DMS53 treated with DMSO at 0.1 percent for 48 hours (cell line): Measurements from ENCODE around the gene SMOC2.

ENCODE experiments used
- DNase-seq: peaks from one replicate; lab custom pipeline; 2025; ENCODE audit not compliant: unreplicated experiment; lab: John Stamatoyannopoulos, UW

Gene SMOC2

DNA sequence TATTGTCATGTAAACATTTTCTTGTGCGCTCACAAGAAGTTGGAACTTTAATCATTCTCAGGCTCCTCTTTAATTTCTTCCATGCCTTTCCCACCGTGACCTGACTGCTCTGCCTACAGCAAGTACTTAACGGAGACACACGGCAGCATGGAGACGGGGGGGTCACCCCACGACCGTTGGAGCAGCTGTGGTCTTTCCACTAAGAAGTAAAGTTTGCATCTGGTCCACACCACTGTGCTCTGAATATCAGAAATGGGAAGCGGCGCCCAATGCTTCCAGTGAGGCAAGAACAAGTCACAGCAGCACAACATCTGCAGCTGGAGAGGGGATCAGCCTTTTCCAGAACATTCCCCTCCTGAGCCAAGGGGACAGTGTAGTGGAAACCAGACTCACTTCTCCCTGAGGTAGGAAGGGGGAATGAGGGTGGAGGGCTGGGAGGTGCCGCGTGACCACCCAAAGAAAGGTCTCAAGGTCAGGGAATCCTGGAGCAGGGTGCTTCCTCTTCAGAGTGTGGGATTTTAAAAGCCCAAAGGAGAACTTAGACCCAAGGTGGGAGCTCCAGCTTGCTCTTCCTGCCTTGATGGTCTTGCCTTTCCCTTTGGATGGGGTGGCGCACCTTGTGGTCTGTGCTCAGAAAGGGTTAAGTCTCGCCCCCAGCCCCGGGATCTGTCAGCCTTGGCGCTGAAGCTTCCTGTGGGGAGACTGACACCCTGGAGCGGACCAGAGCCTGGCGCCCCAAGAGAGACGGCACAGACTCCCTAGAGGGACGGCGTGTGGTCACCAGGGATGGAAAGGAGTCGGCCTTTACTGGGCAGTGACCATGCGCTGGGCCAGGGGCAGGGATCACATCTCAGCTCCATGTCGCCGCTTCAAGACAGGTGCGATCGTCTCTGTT lies 25.6 kb upstream of the SMOC2 start:
- no peak for DNase-seq

DNA sequence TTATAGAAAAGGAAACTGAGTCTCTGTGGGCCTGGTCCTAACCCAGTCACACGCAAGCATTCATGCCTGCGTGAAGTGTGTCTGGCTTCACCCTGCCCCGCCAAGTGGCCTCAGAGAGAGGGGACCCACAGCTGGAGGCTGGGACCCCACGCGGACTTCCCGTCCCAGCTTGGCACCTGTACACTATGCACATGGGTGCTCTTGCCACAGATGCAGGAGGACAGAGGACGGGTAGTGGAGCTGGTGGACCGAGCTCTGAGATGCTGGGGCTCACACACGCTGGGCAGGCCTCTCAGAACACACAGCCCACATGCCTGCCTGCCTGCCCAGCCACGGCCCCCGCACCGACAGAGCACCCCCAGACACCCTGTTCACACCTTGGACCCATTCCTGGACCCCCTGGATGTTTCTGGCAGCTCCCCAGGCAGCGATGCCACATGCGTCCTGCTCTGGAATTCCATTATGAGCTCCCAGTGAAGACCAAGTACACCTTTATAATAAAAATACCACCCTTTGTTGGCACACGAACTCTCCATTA lies 24.9 kb upstream of the SMOC2 start:
- DNase-seq: no peak

DNA sequence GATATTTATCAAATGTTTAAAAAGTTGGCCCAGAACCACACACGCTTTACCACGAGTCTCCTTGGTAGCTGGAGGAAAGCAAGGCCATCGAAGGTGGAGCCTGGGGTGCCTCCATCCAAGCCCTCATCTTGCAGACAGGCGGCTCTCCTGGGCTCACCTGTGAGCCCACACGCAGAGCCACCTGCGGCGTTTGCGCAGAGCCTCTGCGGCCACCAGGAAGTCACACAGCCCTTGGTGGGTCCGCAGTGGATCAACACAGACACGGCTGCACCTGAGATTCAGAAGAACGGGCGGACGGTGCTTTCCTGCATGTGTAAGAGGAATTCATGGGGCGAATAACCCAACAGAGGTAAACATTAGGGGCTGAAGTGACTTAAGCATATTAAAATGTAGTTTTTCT lies 24.5 kb upstream of the SMOC2 start:
- no peak for DNase-seq

DNA sequence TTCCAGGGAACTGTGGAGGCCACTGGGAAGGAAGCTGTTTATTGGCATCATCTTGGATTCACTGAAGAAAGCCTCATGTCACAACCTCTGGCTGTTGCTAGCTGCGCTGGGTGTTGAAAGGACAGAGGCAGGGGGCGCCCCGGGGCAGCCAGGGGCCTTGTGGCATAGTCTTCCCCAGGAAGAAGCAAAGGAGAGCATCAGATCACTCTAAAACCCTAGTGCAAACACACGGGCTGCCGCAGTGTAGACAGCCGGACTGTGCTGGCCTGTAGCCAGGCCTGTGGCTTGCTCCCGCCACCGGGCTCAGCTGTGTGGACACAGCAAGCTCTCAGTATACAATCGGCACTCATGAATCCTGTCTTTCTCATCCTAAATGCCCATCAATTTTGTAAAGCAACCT lies 23.8 kb upstream of the SMOC2 start:
- peak; percentile 3 for DNase-seq

DNA sequence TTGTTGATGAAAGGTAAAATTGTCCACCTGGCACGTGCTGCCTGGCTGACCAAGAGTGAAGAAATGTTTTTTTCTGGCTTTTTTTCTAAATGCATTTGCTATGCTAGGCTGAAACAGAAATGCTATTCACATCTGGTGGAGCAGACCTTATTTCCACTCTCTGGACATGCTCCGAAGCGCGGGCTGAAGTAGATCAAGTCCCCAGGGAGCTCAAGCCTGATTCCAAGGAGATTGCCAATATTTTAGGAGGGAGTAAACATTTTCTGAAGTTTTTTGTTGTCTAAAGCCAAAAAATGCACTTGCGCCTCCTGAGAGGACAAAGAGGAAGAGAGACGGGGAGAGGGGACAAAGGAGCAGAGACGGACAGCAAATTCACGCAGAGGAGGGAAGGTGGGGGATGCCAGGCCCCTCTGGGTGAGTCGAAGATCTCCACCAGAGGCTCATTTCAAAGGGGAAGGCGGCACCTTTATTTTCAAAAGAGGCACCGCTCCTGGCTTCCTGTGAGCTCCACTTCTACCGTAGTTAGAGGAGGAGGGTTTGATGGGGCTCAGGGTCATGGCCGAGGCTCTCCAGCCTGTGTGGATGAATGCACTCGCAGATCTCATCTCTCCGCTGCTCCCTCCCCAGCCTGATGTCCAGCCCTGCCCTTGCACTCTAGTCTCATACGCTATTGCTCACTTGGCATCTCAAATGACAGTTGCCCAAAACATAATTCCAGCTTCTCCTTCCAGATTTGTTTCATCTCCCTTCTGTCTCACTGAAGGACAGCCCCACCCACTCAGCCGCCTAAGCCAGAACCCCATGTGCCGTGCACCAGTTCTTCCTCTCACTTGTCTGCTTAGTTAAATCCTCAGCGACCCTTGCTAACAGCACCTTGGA lies 23.1 kb upstream of the SMOC2 start:
- DNase-seq: no peak

DNA sequence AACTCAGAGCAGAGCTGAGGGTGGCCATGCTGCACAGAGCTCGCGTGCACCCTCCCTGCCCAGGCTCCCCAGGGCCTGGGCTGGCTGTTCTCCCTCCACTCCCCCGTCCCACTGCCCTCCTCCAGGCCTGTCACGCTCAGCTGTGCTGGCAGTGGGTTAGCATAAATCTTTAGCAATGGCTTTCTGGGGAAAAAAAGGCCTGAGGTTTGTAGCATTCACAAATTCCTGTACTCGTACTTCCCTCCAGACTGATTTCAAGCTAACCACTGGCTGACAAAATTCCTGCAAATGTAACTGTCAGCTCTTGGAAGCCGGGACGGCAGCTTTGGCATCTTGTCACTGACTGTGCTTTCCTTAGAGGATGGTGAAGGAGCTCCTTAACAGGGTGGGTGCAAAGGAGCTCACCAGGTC lies 22.3 kb upstream of the SMOC2 start:
- DNase-seq: no peak

DNA sequence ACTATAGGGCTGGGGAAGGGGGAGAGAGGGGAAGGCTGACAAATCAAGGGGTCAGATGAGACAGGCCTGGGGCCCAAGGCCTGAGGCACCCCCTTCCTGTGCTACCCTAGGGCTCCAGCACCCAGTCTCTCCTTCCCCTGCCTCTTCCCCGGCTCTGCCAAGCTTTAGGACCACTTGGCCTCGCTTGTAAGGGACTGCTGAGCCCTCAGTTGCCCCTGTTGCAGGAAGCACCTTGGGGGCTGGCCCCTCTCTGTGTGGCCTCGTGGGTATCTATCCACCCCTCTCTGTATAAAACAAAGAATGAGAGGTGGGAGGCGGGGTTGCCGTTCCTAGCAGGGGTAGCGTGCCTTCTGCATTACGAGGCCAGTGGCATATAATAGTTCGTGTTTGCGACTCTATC lies 21.4 kb upstream of the SMOC2 start:
- no peak for DNase-seq

DNA sequence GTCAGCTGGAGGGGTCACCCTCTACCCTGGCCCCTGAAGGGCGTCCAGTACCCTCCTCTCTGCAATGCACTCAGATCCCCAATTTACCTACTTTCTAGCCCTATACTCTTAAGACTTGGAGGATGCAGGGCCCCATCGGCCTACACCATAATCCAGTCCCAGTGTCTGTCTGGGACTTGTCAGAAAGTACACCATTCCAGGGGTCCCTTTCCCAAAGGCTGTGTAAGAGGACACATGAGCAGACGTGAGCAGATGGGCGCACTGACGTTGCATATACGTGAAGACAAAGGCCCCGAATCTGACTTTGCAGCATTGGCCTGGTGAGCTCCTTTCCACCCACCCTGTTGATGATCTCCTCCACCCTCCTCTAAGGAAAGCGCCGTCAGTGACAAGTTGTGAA lies 20.9 kb upstream of the SMOC2 start:
- no peak for DNase-seq

DNA sequence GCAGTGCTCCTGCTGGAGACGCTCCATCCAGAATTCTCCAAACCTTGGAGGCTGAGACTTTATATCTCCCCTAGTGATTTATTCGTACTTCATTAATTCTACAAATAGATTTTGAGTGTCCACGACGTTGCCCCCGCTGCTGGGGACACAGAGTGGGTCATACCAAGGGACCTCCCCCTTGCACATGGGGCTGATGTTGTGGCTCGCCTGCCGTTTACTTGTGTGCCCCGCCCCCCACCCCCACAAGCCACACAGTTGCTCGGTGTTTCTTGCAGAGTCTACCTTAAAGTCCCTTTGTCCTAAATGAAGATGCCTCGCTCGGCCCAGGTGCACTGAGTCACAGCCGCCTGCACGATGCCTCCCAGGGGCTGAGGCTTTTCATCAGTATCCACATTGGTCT lies 20.3 kb upstream of the SMOC2 start:
- DNase-seq: no peak

DNA sequence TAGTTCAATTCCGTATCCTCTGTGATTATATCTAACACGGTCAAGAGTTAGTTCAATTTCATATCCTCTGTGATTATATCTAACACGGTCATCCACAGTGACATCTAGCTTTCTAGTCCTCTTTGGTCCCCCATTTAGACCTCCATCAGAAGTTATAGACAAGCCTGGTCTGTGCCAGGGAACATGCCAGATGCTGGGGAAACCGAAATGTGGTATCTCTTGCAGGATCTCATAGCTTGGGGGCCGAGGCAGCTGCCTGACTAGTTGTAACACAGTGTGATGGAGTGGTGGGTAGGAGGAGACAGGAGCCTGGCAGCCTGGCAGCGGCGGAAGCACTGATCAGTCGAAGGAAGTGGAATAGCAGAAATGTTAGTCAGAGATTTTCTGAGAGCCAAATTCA lies 13.8 kb upstream of the SMOC2 start:
- no peak for DNase-seq

DNA sequence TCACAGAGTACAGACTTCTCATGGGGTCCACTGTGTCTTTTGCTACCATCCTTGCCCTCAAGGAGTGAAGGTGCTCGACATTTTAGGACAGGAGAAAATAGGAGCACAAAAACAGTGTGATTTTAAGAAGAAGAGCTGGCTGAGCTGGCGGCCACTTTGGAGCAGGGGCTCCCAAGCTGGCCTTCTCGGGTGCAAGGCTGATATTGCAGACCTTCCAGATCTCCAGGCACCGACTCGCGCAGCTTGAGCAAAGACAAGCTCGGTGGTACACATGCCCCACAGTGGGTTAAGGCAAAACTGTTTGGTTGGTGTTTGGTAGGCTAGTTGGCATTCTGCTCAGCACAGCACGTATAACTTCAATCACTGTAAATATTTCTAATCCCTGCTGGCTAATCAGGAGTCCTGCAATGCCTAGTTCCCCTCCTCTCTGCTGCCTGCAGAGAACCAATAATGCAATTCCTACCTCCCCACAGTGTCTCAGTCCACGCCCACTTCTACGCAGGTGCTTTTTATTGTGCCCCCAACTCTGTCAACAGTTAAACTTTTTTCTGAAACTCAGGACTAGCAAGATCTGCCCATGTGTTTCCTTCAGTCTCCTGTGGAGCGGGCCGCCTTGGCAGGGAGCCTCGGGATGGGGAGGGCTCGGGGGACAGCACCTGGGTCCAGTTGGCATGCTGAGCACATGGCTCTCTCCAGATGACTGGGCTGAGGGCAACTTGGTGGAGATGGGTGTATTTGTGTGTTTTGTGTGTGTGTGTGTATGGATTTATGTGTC lies 12.7 kb upstream of the SMOC2 start:
- DNase-seq: no peak

DNA sequence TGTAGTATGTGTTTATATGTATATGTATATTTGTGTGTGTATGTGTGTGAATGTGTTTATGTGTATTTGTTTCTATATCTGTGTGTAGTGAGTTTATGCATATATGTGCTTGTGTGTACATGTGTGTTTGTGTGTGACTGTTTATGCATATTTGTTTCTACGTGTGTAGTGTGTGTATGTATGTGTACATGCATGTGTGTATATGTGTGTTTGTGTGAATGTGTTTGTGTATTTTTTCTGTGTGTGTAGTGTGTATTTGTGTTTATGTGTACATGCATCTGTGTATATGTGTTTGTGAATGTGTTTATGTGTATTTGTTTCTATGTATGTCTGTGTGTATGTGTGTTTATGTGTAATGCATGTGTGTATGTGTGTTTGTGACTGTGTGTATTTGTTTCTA lies 12.1 kb upstream of the SMOC2 start:
- DNase-seq: no peak

DNA sequence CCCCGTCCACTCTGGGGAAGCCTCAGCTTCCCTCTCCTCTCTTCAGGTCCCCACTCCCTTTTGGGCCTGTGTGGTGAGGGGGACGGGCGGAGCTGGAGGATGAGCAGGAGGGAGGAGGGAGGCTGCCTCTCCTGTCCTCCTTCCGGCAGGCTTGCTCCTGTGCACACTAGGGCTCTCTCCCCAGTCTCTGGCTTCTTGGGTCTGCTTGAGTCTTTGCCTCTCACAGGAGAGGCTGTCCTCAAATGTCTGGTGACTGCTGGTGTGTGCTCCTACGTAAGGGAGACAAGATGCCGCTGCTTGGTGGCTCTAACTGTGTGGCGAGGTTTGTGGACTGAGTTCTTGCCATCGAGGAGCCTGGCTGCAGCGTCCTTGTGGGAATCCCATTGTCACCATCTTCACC lies 8.8 kb upstream of the SMOC2 start:
- DNase-seq: no peak

DNA sequence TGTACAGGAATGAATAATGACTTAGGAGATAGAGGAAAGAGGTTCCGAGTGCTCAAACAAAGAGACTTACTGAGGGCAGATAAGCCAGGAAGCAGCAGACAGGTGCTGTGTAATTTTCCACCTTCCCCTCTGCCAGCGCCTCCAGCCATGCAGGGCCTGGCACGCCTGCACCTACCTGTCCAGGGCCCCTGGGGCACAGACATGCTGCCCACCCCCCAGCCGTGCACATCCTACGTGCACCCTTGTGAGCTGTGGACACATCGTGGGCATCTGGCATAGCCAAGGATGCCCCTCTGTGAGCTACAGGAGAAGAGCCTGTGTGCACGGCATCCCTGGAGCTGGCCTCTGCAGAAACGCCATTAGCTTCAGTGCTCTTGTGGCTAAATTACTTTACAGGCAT lies 7.1 kb upstream of the SMOC2 start:
- no peak for DNase-seq

DNA sequence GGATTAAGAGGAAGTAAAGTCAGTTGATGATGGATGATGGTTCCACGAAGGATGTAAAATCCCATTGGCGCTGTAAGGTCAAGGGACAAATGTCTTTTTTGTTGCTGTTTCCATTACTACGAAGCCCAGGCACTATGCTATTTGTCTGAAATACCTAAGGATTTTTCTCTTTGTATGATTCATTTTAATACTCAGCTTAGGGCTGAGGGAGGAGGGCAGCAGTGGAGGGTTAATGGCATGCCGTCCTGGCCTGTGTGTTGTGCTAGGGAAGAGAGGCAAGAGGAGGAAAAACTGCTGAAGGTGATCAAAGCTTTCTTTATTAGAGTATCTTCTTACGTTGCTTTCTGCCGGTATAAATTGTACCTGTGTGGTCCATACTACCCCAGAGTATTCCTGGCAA lies 6.5 kb upstream of the SMOC2 start:
- DNase-seq: no peak

DNA sequence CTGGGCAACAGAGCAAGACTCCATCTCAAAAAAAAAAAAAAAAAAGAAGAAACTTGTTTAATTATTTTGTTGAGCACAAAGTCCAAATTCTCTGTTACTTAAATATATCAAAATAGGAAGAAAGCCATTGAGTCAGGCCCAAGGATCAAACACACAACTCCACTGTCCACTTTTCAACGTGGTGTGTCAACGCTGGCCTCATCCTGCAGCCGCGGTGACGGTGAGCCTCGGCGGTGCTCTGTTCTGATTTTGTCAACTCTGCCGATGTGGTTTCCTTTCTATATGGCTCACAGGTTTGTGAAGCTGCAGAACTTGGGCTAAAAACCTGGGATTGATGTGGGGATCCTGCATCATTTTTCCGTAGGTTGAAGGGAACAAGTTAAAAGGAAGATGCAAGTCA lies 3.2 kb upstream of the SMOC2 start:
- DNase-seq: no peak

DNA sequence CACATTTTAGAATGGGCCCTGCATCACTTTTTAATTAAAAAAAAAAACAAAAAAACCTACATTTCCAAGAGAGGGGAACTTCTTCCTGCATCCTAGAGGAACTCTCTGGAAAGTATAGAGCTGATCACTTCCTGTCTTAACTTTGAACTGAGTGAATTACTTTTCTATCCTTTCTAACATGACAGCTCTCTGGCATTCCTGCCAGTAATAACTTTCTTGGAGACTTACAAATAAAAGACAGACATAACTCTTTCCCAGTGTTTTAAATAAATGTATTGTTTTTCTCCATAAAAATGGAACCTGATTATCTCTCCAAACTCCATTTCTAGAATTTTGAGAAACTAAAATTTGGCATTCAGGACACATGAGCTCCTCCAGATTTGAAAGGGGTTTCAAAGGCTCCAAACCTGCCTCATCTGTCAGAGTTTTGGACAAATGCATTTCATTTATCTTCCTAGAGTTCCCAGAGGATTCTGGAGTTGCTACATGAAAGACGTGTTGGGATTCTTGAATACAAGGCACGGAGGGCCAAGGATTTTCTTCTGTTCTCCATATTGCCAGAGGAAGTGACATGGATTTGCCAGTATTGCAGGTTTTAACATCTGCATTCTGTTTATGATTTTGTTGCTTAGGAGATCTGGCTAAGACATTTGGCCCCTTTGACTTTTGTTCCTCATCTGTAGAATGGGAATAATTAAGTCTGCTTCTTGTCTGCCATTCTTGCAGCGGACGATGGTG lies 2.0 kb upstream of the SMOC2 start:
- no peak for DNase-seq

DNA sequence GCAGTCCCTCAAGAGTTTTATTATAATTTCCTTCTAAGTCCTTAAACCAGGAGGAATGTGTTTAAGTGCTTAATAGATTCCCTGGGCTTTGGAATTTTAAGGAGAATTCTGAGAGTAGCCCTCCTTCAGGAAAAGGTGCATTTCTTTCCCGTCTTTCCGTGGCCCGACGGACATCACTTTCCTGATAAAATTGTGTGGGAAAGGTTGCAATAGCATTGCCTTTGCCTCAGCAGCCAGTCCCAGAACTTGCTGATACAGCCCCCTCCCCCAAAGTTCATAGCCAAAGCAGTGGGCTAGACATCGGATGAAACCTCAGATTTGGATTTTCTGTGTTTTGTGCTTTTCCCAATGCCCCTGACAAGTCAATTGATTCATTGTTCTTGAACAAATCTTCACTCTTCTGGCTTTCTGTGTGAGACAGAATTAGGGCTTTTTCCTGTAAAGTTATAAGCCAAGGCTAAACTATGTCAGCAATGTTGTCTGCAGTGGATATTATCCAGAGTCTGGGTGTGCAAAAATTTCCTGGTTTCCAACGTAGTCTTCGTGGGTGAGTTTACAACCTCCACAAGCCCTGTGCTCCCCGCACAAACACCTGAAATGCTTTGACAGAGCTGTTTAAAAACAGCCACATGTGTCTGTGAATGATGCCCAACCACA lies 1.1 kb upstream of the SMOC2 start:
- no peak for DNase-seq

DNA sequence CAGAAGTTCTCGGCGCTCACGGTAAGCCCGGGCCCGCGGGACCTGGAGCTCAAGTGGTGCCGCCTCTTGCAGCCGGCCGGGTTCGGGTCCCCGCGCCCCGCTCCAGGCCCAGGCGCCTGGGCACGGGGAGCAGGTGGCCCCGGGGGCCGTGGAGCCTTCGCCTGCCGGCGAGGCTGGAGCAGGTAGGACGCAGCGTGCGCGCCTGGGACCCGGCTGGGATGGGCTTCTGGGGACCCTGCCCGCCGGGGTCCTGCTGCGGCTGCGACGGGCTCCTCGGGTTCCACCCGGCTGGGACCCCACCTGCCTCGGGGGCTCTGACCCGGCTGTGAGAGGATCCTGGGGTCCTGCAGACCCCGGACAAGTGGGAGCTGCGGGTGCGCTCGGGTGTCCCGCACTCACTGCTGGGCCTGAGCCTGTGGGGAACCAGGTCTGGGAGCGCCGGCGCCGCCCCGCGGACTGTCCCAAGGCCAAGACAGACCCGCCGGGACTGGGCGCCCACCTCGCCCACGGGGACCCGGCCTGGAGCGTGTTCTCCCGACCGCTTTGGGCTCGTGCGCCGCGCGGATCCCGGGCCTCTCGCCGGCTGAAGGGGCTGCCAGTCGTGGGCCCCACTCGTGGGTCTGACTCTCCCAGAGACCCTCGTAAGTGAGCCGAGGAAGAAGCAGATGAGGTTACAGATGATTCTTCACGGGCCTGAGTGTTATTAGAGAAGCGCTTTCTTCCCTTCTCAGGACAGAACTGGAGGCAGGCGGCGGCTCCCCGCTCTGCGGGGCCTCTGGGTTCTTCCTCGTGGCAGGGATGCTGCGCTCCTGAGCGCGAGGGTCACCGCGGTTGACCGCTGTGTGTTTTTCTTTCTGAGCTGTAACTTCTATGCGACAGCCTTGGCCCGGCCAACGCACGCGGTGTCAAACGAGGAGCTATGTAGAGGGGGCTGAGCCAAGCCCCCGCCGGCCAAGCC lies 729 bp downstream of the SMOC2 start:
- DNase-seq: peak; percentile 2
